OCI-LY1 (cell line): ENCODE data around the gene PHF14.
"Not testable (repeated sequence)": the region's sequence is repeated elsewhere in the genome, so short reads cannot be mapped to it uniquely, and the experiment has no call there.

Experiments used
- H2AFZ ChIP-seq: fragments of 200-600 bp; sonication (generic), shearing (Covaris generic); 2 replicates; pipeline ENCODE4 v1.6.0; 2014; ENCODE audit warnings: antibody characterized with exemption, mild to moderate bottlenecking, low read length
- H3F3A ChIP-seq: fragments of 200-600 bp; sonication (generic), shearing (Covaris generic); 2 replicates; pipeline ENCODE4 v1.6.0; 2014; ENCODE audit warnings: mild to moderate bottlenecking, antibody characterized with exemption, low read length, moderate library complexity; ENCODE audit not compliant: insufficient read depth
- H3K27ac ChIP-seq: fragments of 200-600 bp; sonication (generic); 2 replicates; pipeline ENCODE4 v1.5.1; 2014; ENCODE audit warnings: low read length, mixed run types, mild to moderate bottlenecking, low read depth; ENCODE audit not compliant: poor library complexity, severe bottlenecking
- H3K27me3 ChIP-seq: fragments of 200-600 bp; sonication (generic); 2 replicates; pipeline ENCODE4 v1.6.0; 2014; ENCODE audit warnings: antibody characterized with exemption, mild to moderate bottlenecking, low read length, moderate library complexity; ENCODE audit not compliant: insufficient read depth
- H3K36me3 ChIP-seq: fragments of 200-600 bp; sonication (generic); 2 replicates; pipeline ENCODE4 v1.6.1; 2014; ENCODE audit warnings: mild to moderate bottlenecking, antibody characterized with exemption, low read length, moderate library complexity, mixed read lengths; ENCODE audit not compliant: insufficient read depth
- H3K4me1 ChIP-seq: fragments of 200-600 bp; sonication (generic); 2 replicates; pipeline ENCODE4 v1.5.1; 2014; ENCODE audit warnings: mild to moderate bottlenecking, low read length, moderate library complexity; ENCODE audit not compliant: insufficient read depth, severe bottlenecking
- H3K4me2 ChIP-seq: fragments of 200-600 bp; sonication (generic), shearing (Covaris generic); 2 replicates; pipeline ENCODE4 v1.6.1; 2014; ENCODE audit warnings: low read length
- H3K4me3 ChIP-seq: fragments of 200-600 bp; sonication (generic); 2 replicates; pipeline ENCODE4 v1.5.1; 2014; ENCODE audit warnings: low read length, low read depth, mild to moderate bottlenecking, mixed read lengths; ENCODE audit not compliant: poor library complexity, severe bottlenecking
- H3K79me2 ChIP-seq: fragments of 200-600 bp; shearing (Covaris generic); 2 replicates; pipeline ENCODE4 v1.6.1; 2016; ENCODE audit warnings: mixed run types, low read length, mixed read lengths; ENCODE audit not compliant: insufficient read depth
- H3K9ac ChIP-seq: fragments of 200-600 bp; sonication (generic), shearing (Covaris generic); 2 replicates; pipeline ENCODE4 v1.6.1; 2014; ENCODE audit warnings: mild to moderate bottlenecking, low read length, mixed read lengths
- H3K9me2 ChIP-seq: fragments of 200-600 bp; sonication (generic), shearing (Covaris generic); 2 replicates; pipeline ENCODE4 v1.6.1; 2014; ENCODE audit warnings: low read depth, mild to moderate bottlenecking, low read length, mixed read lengths
- H3K9me3 ChIP-seq: fragments of 200-600 bp; shearing (Covaris generic); 2 replicates; pipeline ENCODE4 v1.6.1; 2014; ENCODE audit warnings: low read length, mixed read lengths
- H4K20me1 ChIP-seq: fragments of 200-600 bp; sonication (generic), shearing (Covaris generic); 2 replicates; pipeline ENCODE4 v1.6.0; 2016; ENCODE audit warnings: mild to moderate bottlenecking, low read length; ENCODE audit not compliant: insufficient read depth
- EZH2 ChIP-seq: fragments of 200-600 bp; sonication (generic), shearing (Covaris generic); IDR thresholded peaks from 2 replicates; pipeline ENCODE4 v1.8.0; 2017; ENCODE audit warnings: borderline replicate concordance, mixed run types, mild to moderate bottlenecking, antibody characterized with exemption, low read length, moderate library complexity, mixed read lengths
- TF ChIP-seq, protein P1 (sequence below): fragments of 200-600 bp; sonication (generic), shearing (Covaris generic); IDR thresholded peaks from 2 replicates; pipeline ENCODE4 v1.5.1; 2017; ENCODE audit warnings: mild to moderate bottlenecking, antibody characterized with exemption, low read length, moderate library complexity, mixed read lengths

PHF14 gene, protein sequence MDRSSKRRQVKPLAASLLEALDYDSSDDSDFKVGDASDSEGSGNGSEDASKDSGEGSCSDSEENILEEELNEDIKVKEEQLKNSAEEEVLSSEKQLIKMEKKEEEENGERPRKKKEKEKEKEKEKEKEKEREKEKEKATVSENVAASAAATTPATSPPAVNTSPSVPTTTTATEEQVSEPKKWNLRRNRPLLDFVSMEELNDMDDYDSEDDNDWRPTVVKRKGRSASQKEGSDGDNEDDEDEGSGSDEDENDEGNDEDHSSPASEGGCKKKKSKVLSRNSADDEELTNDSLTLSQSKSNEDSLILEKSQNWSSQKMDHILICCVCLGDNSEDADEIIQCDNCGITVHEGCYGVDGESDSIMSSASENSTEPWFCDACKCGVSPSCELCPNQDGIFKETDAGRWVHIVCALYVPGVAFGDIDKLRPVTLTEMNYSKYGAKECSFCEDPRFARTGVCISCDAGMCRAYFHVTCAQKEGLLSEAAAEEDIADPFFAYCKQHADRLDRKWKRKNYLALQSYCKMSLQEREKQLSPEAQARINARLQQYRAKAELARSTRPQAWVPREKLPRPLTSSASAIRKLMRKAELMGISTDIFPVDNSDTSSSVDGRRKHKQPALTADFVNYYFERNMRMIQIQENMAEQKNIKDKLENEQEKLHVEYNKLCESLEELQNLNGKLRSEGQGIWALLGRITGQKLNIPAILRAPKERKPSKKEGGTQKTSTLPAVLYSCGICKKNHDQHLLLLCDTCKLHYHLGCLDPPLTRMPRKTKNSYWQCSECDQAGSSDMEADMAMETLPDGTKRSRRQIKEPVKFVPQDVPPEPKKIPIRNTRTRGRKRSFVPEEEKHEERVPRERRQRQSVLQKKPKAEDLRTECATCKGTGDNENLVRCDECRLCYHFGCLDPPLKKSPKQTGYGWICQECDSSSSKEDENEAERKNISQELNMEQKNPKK

DNA sequence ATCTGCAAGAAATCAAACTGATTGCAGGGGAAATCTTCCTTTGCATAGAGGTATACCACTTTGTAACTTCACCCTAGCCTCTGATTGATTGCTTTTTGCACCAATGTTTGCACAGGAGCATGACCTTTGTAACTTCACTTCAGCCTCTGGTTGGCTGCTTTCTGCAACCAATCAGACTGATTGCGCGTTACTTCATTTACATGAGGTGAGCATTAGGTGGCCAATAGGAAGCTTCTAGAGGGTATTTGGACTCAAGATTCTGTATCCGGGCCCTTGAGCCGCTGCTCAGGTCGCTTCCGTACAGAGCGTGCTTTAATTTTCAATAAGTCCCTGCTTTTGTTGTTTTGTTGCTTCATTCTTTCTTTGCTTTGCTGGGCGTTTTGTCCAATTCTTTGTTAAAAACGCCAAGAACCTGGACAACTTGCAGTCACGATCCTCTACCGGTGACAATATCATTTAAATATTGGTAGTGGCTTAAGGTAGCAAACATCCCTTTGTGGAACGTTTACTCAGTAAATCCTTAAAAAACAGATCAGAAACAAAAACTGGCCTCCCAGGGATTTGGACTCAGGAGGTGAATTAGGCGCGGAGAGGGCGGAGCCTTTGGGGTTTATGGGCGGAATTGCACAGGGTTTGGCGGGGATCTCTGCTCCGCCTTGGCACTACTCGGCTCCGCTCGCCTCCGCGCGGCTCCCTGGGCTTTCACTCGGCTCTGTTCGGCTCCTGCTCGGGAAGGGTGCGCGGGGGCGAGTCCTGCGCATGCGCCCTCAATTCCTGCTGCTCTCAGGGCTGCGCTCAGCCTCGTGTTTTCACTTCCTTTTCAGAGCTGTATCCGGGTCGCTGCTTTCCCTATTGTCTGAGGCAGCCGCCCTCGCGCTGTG lies at the start of gene PHF14:
PHF14 (plus strand) TSS at position 812 of the 881 bp plus-strand sequence. CDS start 452 bp downstream, outside the sequence.
- peak within 1 kb of the TSS; percentile 80 for H3K4me3 ChIP-seq

DNA sequence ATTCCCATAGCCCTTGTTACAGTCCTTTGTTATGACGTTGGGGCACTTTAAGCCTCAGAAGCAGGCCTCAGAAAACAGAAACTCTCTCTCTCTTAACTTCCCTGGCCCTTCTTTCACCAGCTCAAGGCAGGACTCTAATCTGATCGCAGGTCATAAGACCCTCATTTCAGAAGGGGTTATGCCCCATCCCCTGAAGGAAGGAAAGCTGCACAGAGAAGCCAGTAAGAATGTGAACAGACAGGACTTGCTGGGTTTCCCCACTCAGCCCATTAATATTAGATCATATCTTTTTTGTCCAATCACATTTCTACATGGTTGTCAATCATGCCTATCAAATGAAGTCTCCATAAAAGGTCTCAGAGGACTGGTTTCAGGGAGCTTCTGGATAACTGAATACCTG lies 49.3 kb upstream of the PHF14 start:
- H2AFZ ChIP-seq = no peak overlapping the region
- H3K9me2 ChIP-seq = no peaks in the 10 kb centered on the region
- H3F3A ChIP-seq = no peaks in the 10 kb centered on the region
- H3K9ac ChIP-seq = no peak overlapping the region
- H3K9me3 ChIP-seq = no peaks in the 10 kb centered on the region
- H3K4me3 ChIP-seq = no peak overlapping the region
- no peaks in the 10 kb centered on the region for H4K20me1 ChIP-seq
- no peaks in the 10 kb centered on the region for H3K27me3 ChIP-seq
- H3K36me3 ChIP-seq = no peaks in the 10 kb centered on the region
- no peak overlapping the region for H3K4me2 ChIP-seq
- no peak overlapping the region for H3K27ac ChIP-seq
- no peaks in the 10 kb centered on the region for H3K4me1 ChIP-seq
- no peak for TF ChIP-seq EZH2
- TF ChIP-seq, protein P1, sequence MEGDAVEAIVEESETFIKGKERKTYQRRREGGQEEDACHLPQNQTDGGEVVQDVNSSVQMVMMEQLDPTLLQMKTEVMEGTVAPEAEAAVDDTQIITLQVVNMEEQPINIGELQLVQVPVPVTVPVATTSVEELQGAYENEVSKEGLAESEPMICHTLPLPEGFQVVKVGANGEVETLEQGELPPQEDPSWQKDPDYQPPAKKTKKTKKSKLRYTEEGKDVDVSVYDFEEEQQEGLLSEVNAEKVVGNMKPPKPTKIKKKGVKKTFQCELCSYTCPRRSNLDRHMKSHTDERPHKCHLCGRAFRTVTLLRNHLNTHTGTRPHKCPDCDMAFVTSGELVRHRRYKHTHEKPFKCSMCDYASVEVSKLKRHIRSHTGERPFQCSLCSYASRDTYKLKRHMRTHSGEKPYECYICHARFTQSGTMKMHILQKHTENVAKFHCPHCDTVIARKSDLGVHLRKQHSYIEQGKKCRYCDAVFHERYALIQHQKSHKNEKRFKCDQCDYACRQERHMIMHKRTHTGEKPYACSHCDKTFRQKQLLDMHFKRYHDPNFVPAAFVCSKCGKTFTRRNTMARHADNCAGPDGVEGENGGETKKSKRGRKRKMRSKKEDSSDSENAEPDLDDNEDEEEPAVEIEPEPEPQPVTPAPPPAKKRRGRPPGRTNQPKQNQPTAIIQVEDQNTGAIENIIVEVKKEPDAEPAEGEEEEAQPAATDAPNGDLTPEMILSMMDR = no peak
- H3K79me2 ChIP-seq = no peaks in the 10 kb centered on the region

More for the DNA sequence above, at the start of gene PHF14:
- Histone ChIP-seq H4K20me1 (no peaks in the 10 kb centered on the region), H2AFZ (peak within 1 kb of the TSS; percentile 12; the same call in 1 of the 2 replicates), H3K4me2 (peak within 1 kb of the TSS; percentile 75), H3K36me3 (peaks cover 30% of the 10 kb centered on the region), H3K27me3 (no peaks in the 10 kb centered on the region), H3K27ac (peak within 1 kb of the TSS; percentile 88), H3K79me2 (peaks cover 42% of the 10 kb centered on the region), H3K9ac (peak within 1 kb of the TSS; percentile 91), H3F3A (no peaks in the 10 kb centered on the region), H3K9me2 (no peaks in the 10 kb centered on the region), H3K4me1 (peaks cover 34% of the 10 kb centered on the region), H3K9me3 (no peaks in the 10 kb centered on the region)
- TF ChIP-seq EZH2 = no peak
- TF ChIP-seq, protein P1 = no peak

DNA sequence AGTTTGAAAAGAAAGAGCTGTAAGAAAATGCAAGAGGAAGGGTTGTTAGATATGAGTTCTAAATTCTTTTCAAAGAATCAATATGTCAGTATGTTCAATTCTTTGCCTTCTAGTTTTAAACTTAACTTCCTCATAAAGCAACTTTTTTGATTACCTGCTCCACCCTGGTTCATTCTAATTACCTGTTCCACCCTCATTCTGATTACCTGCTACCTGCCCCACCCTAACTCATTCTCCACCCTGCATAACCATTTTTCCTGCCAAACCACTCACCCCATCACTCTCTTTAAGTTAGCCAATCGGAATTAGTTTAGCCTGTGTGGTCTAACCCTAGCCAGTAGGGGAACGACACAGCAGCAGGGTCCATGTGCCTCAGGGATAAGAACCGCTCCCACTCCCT lies 45.5 kb upstream of the PHF14 start:
- not testable (repeated sequence) for H2AFZ ChIP-seq, H3K4me3 ChIP-seq, H3F3A ChIP-seq, H3K4me2 ChIP-seq, H3K27me3 ChIP-seq, H3K79me2 ChIP-seq, H3K9me2 ChIP-seq, H3K9me3 ChIP-seq, H3K4me1 ChIP-seq, H3K27ac ChIP-seq, H3K9ac ChIP-seq, H4K20me1 ChIP-seq
- H3K36me3 ChIP-seq = peaks cover 20% of the 10 kb centered on the region
